ENCODE results near the gene UBXN7.

UBXN7 gene

GRCh38 chr3:196399485-196399945 is 32.7 kb downstream of the UBXN7 start:
- H3K4me1 ChIP-seq (ENCODE audit: control insufficient read depth in 1 of 2, insufficient read depth in 2 of 2, low read length in 2 of 2), result peaks cover 6 to 12% of the 10 kb centered on the region in 2 experiments
- no peak overlapping the region for H3K18ac ChIP-seq (ENCODE audit: low read length)
- H3K79me1 ChIP-seq (ENCODE audit: low read length), result no peaks in the 10 kb centered on the region
- no peak overlapping the region for H3K9ac ChIP-seq (ENCODE audit: low read length)
- H2AK5ac ChIP-seq (ENCODE audit: low read length), result no peak overlapping the region
- no peak overlapping the region for H3K4me2 ChIP-seq (ENCODE audit: low read length)
- H3K27me3 ChIP-seq (ENCODE audit: insufficient read depth, low read length), result no peaks in the 10 kb centered on the region
- H3K23ac ChIP-seq (ENCODE audit: low read length), result no peak overlapping the region
- H4K8ac ChIP-seq (ENCODE audit: low read depth, low read length), result no peak overlapping the region
- peaks cover 11 to 13% of the 10 kb centered on the region in 2 experiments for H3K36me3 ChIP-seq (ENCODE audit: control insufficient read depth in 1 of 2, insufficient read depth in 2 of 2, low read length in 2 of 2)
- no peak overlapping the region for H3K14ac ChIP-seq (ENCODE audit: low read length)
- H3K79me2 ChIP-seq (ENCODE audit: control insufficient read depth, insufficient read depth, low read length, poor library complexity), result no peaks in the 10 kb centered on the region
- H4K91ac ChIP-seq (ENCODE audit: low read depth, low read length), result no peak overlapping the region
- no peak overlapping the region for H2BK12ac ChIP-seq (ENCODE audit: low read length)
- no CpG with 5 or more reads among the region's 3 CpGs for WGBS (ENCODE audit: extremely low coverage, insufficient coverage, insufficient read length)
- no peak overlapping the region for H2BK5ac ChIP-seq (ENCODE audit: low read depth, low read length, poor library complexity)
- H2BK120ac ChIP-seq (ENCODE audit: insufficient read depth, low read length, poor library complexity), result no peak overlapping the region
- no peak overlapping the region for H4K12ac ChIP-seq (ENCODE audit: low read depth, low read length)
- no peak overlapping the region for H3K4me3 ChIP-seq (ENCODE audit: low read depth, low read length)
- no peak overlapping the region for H3K27ac ChIP-seq (ENCODE audit: low read depth, low read length)
- H3K9me3 ChIP-seq (ENCODE audit: insufficient read depth, low read depth, low read length), result no peaks in the 10 kb centered on the region
- H2AFZ ChIP-seq (ENCODE audit: insufficient read depth, low read length, poor library complexity), result no peak overlapping the region
- peak; percentile 77 to 83 for DNase-seq
- H3K4ac ChIP-seq (ENCODE audit: low read depth, low read length), result no peak overlapping the region

- H3K27ac ChIP-seq (ENCODE audit: low read depth, low read length), result no peak overlapping the region
- no peak overlapping the region for H3K9ac ChIP-seq (ENCODE audit: low read length)
- H3K79me2 ChIP-seq (ENCODE audit: control insufficient read depth, insufficient read depth, low read length, poor library complexity), result no peaks in the 10 kb centered on the region
- no peak overlapping the region for H2BK120ac ChIP-seq (ENCODE audit: insufficient read depth, low read length, poor library complexity)
- H3K36me3 ChIP-seq (ENCODE audit: control insufficient read depth in 1 of 2, insufficient read depth in 2 of 2, low read length in 2 of 2), result peaks cover 11 to 13% of the 10 kb centered on the region in 2 experiments
- peak; percentile 35 to 61 for DNase-seq
- no peak overlapping the region for H2AFZ ChIP-seq (ENCODE audit: insufficient read depth, low read length, poor library complexity)
- no peak overlapping the region for H3K4me2 ChIP-seq (ENCODE audit: low read length)
- no peaks in the 10 kb centered on the region for H3K79me1 ChIP-seq (ENCODE audit: low read length)
- H3K4me1 ChIP-seq (ENCODE audit: control insufficient read depth in 1 of 2, insufficient read depth in 2 of 2, low read length in 2 of 2), result peaks cover 6 to 12% of the 10 kb centered on the region in 2 experiments
- no peak overlapping the region for H3K23ac ChIP-seq (ENCODE audit: low read length)
- no CpG with 5 or more reads among the region's 7 CpGs for WGBS (ENCODE audit: extremely low coverage, insufficient coverage, insufficient read length)
- no peak overlapping the region for H3K4ac ChIP-seq (ENCODE audit: low read depth, low read length)
- H3K14ac ChIP-seq (ENCODE audit: low read length), result no peak overlapping the region
- H3K4me3 ChIP-seq (ENCODE audit: low read depth, low read length), result no peak overlapping the region
- H4K12ac ChIP-seq (ENCODE audit: low read depth, low read length), result no peak overlapping the region
- no peak overlapping the region for H2AK5ac ChIP-seq (ENCODE audit: low read length)
- no peak overlapping the region for H4K91ac ChIP-seq (ENCODE audit: low read depth, low read length)
- H3K18ac ChIP-seq (ENCODE audit: low read length), result no peak overlapping the region
- no peaks in the 10 kb centered on the region for H3K9me3 ChIP-seq (ENCODE audit: insufficient read depth, low read depth, low read length)
- no peak overlapping the region for H2BK12ac ChIP-seq (ENCODE audit: low read length)
- H4K8ac ChIP-seq (ENCODE audit: low read depth, low read length), result no peak overlapping the region
- H3K27me3 ChIP-seq (ENCODE audit: insufficient read depth, low read length), result no peaks in the 10 kb centered on the region
- no peak overlapping the region for H2BK5ac ChIP-seq (ENCODE audit: low read depth, low read length, poor library complexity)
These were observed 33.4 kb downstream of the UBXN7 start for GRCh38 chr3:196398782-196399181.

GRCh38 chr3:196397941-196398340 is 34.3 kb downstream of the UBXN7 start:
- no CpG with 5 or more reads among the region's 3 CpGs for WGBS (ENCODE audit: extremely low coverage, insufficient coverage, insufficient read length)
- Histone ChIP-seq H2AK5ac (ENCODE audit: low read length) (no peak overlapping the region), H2BK120ac (ENCODE audit: insufficient read depth, low read length, poor library complexity) (no peak overlapping the region)

GRCh38 chr3:196390116-196390515 is 42.1 kb downstream of the UBXN7 start:
- Histone ChIP-seq H3K23ac (ENCODE audit: low read length) (no peak overlapping the region), H3K36me3 (ENCODE audit: control insufficient read depth in 1 of 2, insufficient read depth in 2 of 2, low read length in 2 of 2) (peaks cover 16 to 23% of the 10 kb centered on the region in 2 experiments), H2AFZ (ENCODE audit: insufficient read depth, low read length, poor library complexity) (no peak overlapping the region), H3K4me3 (ENCODE audit: low read depth, low read length) (no peak overlapping the region), H3K27me3 (ENCODE audit: insufficient read depth, low read length) (no peaks in the 10 kb centered on the region), H2BK5ac (ENCODE audit: low read depth, low read length, poor library complexity) (no peak overlapping the region), H3K4me2 (ENCODE audit: low read length) (no peak overlapping the region), H3K79me2 (ENCODE audit: control insufficient read depth, insufficient read depth, low read length, poor library complexity) (no peaks in the 10 kb centered on the region), H2BK120ac (ENCODE audit: insufficient read depth, low read length, poor library complexity) (no peak overlapping the region), H3K9ac (ENCODE audit: low read length) (no peak overlapping the region), H3K18ac (ENCODE audit: low read length) (no peak overlapping the region), H4K8ac (ENCODE audit: low read depth, low read length) (no peak overlapping the region), H4K12ac (ENCODE audit: low read depth, low read length) (no peak overlapping the region), H4K91ac (ENCODE audit: low read depth, low read length) (no peak overlapping the region), H2AK5ac (ENCODE audit: low read length) (no peak overlapping the region), H3K9me3 (ENCODE audit: insufficient read depth, low read depth, low read length) (no peaks in the 10 kb centered on the region), H3K4me1 (ENCODE audit: control insufficient read depth in 1 of 2, insufficient read depth in 2 of 2, low read length in 2 of 2) (no peaks in the 10 kb centered on the region), H3K14ac (ENCODE audit: low read length) (no peak overlapping the region), H2BK12ac (ENCODE audit: low read length) (no peak overlapping the region), H3K4ac (ENCODE audit: low read depth, low read length) (no peak overlapping the region), H3K79me1 (ENCODE audit: low read length) (no peaks in the 10 kb centered on the region), H3K27ac (ENCODE audit: low read depth, low read length) (no peak overlapping the region)
- WGBS (ENCODE audit: extremely low coverage, insufficient coverage, insufficient read length), result no CpG with 5 or more reads among the region's 3 CpGs
- DNase-seq, result no peak

More at GRCh38 chr3:196397941-196398340, 34.3 kb downstream of the UBXN7 start:
- H4K8ac ChIP-seq (ENCODE audit: low read depth, low read length), result no peak overlapping the region
- no peaks in the 10 kb centered on the region for H3K79me2 ChIP-seq (ENCODE audit: control insufficient read depth, insufficient read depth, low read length, poor library complexity)
- no peak overlapping the region for H3K23ac ChIP-seq (ENCODE audit: low read length)
- H3K79me1 ChIP-seq (ENCODE audit: low read length), result no peaks in the 10 kb centered on the region
- H2BK5ac ChIP-seq (ENCODE audit: low read depth, low read length, poor library complexity), result no peak overlapping the region
- H3K4me1 ChIP-seq (ENCODE audit: control insufficient read depth in 1 of 2, insufficient read depth in 2 of 2, low read length in 2 of 2), result peaks cover 6 to 12% of the 10 kb centered on the region in 2 experiments
- no peak overlapping the region for H4K12ac ChIP-seq (ENCODE audit: low read depth, low read length)
- H3K14ac ChIP-seq (ENCODE audit: low read length), result no peak overlapping the region
- no peak overlapping the region for H4K91ac ChIP-seq (ENCODE audit: low read depth, low read length)
- no peak overlapping the region for H3K18ac ChIP-seq (ENCODE audit: low read length)
- no peak overlapping the region for H3K4me3 ChIP-seq (ENCODE audit: low read depth, low read length)
- H2BK12ac ChIP-seq (ENCODE audit: low read length), result no peak overlapping the region
- DNase-seq, result peak in 1 of 2 donors; percentile 7
- no peak overlapping the region for H3K4me2 ChIP-seq (ENCODE audit: low read length)
- H3K9me3 ChIP-seq (ENCODE audit: insufficient read depth, low read depth, low read length), result no peaks in the 10 kb centered on the region
- no peak overlapping the region for H3K4ac ChIP-seq (ENCODE audit: low read depth, low read length)
- H3K9ac ChIP-seq (ENCODE audit: low read length), result no peak overlapping the region
- H3K27me3 ChIP-seq (ENCODE audit: insufficient read depth, low read length), result no peaks in the 10 kb centered on the region
- peaks cover 8 to 13% of the 10 kb centered on the region in 2 experiments for H3K36me3 ChIP-seq (ENCODE audit: control insufficient read depth in 1 of 2, insufficient read depth in 2 of 2, low read length in 2 of 2)
- no peak overlapping the region for H3K27ac ChIP-seq (ENCODE audit: low read depth, low read length)
- no peak overlapping the region for H2AFZ ChIP-seq (ENCODE audit: insufficient read depth, low read length, poor library complexity)

All from trophoblast cell (in vitro differentiated cells and primary cell).